WTC11 (cell line): ENCODE data around the gene TSSC4. TPM values are rescaled to one million over a fixed set of nuclear protein-coding genes. Genes with fewer than 3 reads are reported as not detected.

Experiments used
- ATAC-seq: fragments of 200-7000 bp; cut with Tn5 transposase; 2 replicates; pipeline ENCODE4 v1.10.0; 2021; ENCODE audit warnings: mild to moderate bottlenecking, moderate library complexity
- CTCF ChIA-PET: fragments of 300-600 bp; sonication (Branson Sonifier 250); formaldehyde crosslinking; loops from one replicate; lab custom pipeline; 2021; ENCODE audit warnings: antibody characterized with exemption; lab: Charles Lee
- POLR2A ChIA-PET: fragments of 350-600 bp; sonication (Branson Sonifier 250); formaldehyde crosslinking; loops from one replicate; lab custom pipeline; 2021; ENCODE audit warnings: antibody characterized with exemption; lab: Charles Lee
- DNase-seq: peaks from one replicate; pipeline ENCODE4 v3.0.0; 2021; ENCODE audit warnings: low spot score
- H3K27ac Mint-ChIP-seq: 2 replicates; pipeline ENCODE4 v1.8.0; 2021; ENCODE audit warnings: mixed read lengths
- H3K27me3 Mint-ChIP-seq: 2 replicates; pipeline ENCODE4 v1.8.0; 2021; ENCODE audit warnings: low read depth, mild to moderate bottlenecking, moderate library complexity, mixed read lengths
- H3K36me3 Mint-ChIP-seq: 2 replicates; pipeline ENCODE4 v1.8.0; 2021; ENCODE audit warnings: mixed read lengths
- H3K4me1 Mint-ChIP-seq: 2 replicates; pipeline ENCODE4 v1.8.0; 2022; ENCODE audit warnings: mixed read lengths
- H3K4me3 Mint-ChIP-seq: 2 replicates; pipeline ENCODE4 v1.8.0; 2021; ENCODE audit warnings: mild to moderate bottlenecking, moderate library complexity, mixed read lengths
- H3K9me3 Mint-ChIP-seq: 2 replicates; pipeline ENCODE4 v1.8.0; 2021; ENCODE audit warnings: mixed read lengths
- CBFB ChIP-seq: sonication (generic); formaldehyde crosslinking; IDR thresholded peaks from 2 replicates; pipeline ENCODE4 v1.8.1; 2022; ENCODE audit warnings: mild to moderate bottlenecking, low read depth, missing genetic modification reagents
- FOXK1 ChIP-seq: sonication (generic); formaldehyde crosslinking; IDR thresholded peaks from 2 replicates; pipeline ENCODE4 v1.8.0; 2022; ENCODE audit warnings: mild to moderate bottlenecking, moderate library complexity, missing genetic modification reagents
- FOXP1 ChIP-seq: sonication (generic); formaldehyde crosslinking; IDR thresholded peaks from 2 replicates; pipeline ENCODE4 v1.8.0; 2022; ENCODE audit warnings: missing genetic modification reagents, mild to moderate bottlenecking, moderate library complexity, borderline replicate concordance
- IRF2 ChIP-seq: sonication (generic); formaldehyde crosslinking; IDR thresholded peaks from 2 replicates; pipeline ENCODE4 v1.8.0; 2022; ENCODE audit warnings: low read depth, missing genetic modification reagents, borderline replicate concordance
- JAZF1 ChIP-seq: fragments of 250-450 bp; sonication (Bioruptor Pico); IDR thresholded peaks from 2 replicates; pipeline ENCODE4 v1.9.0; 2021; ENCODE audit warnings: moderate library complexity, mild to moderate bottlenecking, inconsistent platforms
- NFE2L1 ChIP-seq: sonication (generic); formaldehyde crosslinking; IDR thresholded peaks from 2 replicates; pipeline ENCODE4 v1.8.1; 2023; ENCODE audit warnings: missing genetic modification reagents
- NR1H2 ChIP-seq: sonication (generic); formaldehyde crosslinking; IDR thresholded peaks from 2 replicates; pipeline ENCODE4 v1.9.0; 2021; ENCODE audit warnings: mild to moderate bottlenecking, moderate library complexity, missing genetic modification reagents
- NR2C2 ChIP-seq: sonication (generic); formaldehyde crosslinking; IDR thresholded peaks from 2 replicates; pipeline ENCODE4 v1.8.0; 2022; ENCODE audit warnings: mild to moderate bottlenecking, missing genetic modification reagents
- PRRX2 ChIP-seq: fragments of 250-450 bp; sonication (Bioruptor Pico); IDR thresholded peaks from 2 replicates; pipeline ENCODE4 v1.8.0; 2021; ENCODE audit warnings: mild to moderate bottlenecking
- SMAD3 ChIP-seq: sonication (generic); formaldehyde crosslinking; IDR thresholded peaks from 2 replicates; pipeline ENCODE4 v1.8.0; 2022; ENCODE audit warnings: missing genetic modification reagents, mild to moderate bottlenecking, borderline replicate concordance
- TEAD4 ChIP-seq: sonication (generic); formaldehyde crosslinking; IDR thresholded peaks from 2 replicates; pipeline ENCODE4 v1.8.0; 2022; ENCODE audit warnings: mild to moderate bottlenecking, missing genetic modification reagents
- TP53 ChIP-seq: sonication (generic); formaldehyde crosslinking; IDR thresholded peaks from 2 replicates; pipeline ENCODE4 v1.8.1; 2023; ENCODE audit warnings: mild to moderate bottlenecking, missing genetic modification reagents
- ZNF138 ChIP-seq: sonication (generic); formaldehyde crosslinking; conservative IDR thresholded peaks from 2 replicates; pipeline ENCODE4 v1.8.1; 2022; ENCODE audit warnings: mild to moderate bottlenecking, moderate library complexity, missing genetic modification reagents
- ZNF232 ChIP-seq: sonication (generic); formaldehyde crosslinking; IDR thresholded peaks from 2 replicates; pipeline ENCODE4 v1.8.0; 2022; ENCODE audit warnings: mild to moderate bottlenecking, missing genetic modification reagents
- ZNF416 ChIP-seq: fragments of 250-450 bp; sonication (Bioruptor Pico); IDR thresholded peaks from 2 replicates; pipeline ENCODE4 v1.9.0; 2021; ENCODE audit warnings: mild to moderate bottlenecking, inconsistent platforms
- ZNF423 ChIP-seq: fragments of 250-450 bp; sonication (Bioruptor Pico); IDR thresholded peaks from 2 replicates; pipeline ENCODE4 v2.1.2; 2022; ENCODE audit warnings: mild to moderate bottlenecking, moderate library complexity
- ZNF671 ChIP-seq: fragments of 250-450 bp; sonication (Bioruptor Pico); IDR thresholded peaks from 2 replicates; pipeline ENCODE4 v1.8.0; 2021; ENCODE audit warnings: mild to moderate bottlenecking
- total RNA-seq: library from RNA; stranded (reverse); gene quantifications from 3 replicates; pipeline ENCODE4 v1.2.3, GENCODE V29; 2021
- TF ChIP-seq, protein P1 (sequence below): sonication (generic); formaldehyde crosslinking; IDR thresholded peaks from 2 replicates; pipeline ENCODE4 v1.8.1; 2022; ENCODE audit warnings: mild to moderate bottlenecking, missing genetic modification reagents, moderate library complexity, borderline replicate concordance
- TF ChIP-seq, protein P2 (sequence below): sonication (generic); formaldehyde crosslinking; IDR thresholded peaks from 2 replicates; pipeline ENCODE4 v1.8.1; 2022; ENCODE audit warnings: missing genetic modification reagents, borderline replicate concordance
- TF ChIP-seq, protein P3 (sequence below): sonication (generic); formaldehyde crosslinking; IDR thresholded peaks from 2 replicates; pipeline ENCODE4 v1.8.1; 2023; ENCODE audit warnings: mild to moderate bottlenecking, missing genetic modification reagents
- TF ChIP-seq, protein P4 (sequence below): fragments of 250-450 bp; sonication (Bioruptor Pico); IDR thresholded peaks from 2 replicates; pipeline ENCODE4 v1.8.0; 2021; ENCODE audit warnings: mild to moderate bottlenecking
- TF ChIP-seq, protein P5 (sequence below): fragments of 250-450 bp; sonication (Bioruptor Pico); IDR thresholded peaks from 2 replicates; pipeline ENCODE4 v1.9.0; 2021; ENCODE audit warnings: mild to moderate bottlenecking
- TF ChIP-seq, protein P6 (sequence below): fragments of 200-600 bp; IDR thresholded peaks from 2 replicates; pipeline ENCODE4 v1.8.0; 2022; ENCODE audit warnings: antibody characterized with exemption
- TF ChIP-seq, protein P7 (sequence below): sonication (generic); formaldehyde crosslinking; IDR thresholded peaks from 2 replicates; pipeline ENCODE4 v1.8.1; 2022; ENCODE audit warnings: mild to moderate bottlenecking, moderate library complexity, missing genetic modification reagents
- TF ChIP-seq, protein P8 (sequence below): sonication (generic); formaldehyde crosslinking; conservative IDR thresholded peaks from 2 replicates; pipeline ENCODE4 v1.8.1; 2022; ENCODE audit warnings: mild to moderate bottlenecking, missing genetic modification reagents

TSSC4 gene
- total RNA-seq, 1 experiment from 2014 or later = 41.4 TPM

DNA sequence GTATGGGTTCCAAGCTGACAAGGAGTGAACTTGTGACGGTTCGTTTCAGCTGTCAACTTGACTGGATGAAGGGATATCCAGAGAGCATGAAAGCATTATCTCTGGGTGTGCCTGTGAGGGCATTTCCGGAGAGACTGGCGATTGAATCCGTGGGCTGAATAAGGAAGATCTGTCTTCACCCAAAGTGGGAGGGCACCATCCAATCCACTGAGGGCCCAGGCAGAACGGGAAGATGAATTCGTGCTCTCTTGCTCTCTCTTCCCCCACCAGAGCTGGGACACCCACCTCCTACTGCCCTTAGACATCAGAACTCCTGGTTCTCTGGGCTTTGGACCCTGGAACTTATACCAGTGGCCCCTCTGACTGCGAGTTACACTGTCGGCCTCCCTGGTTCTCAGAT lies 39.0 kb upstream of the TSSC4 start (continued):
- TF ChIP-seq, protein P1, sequence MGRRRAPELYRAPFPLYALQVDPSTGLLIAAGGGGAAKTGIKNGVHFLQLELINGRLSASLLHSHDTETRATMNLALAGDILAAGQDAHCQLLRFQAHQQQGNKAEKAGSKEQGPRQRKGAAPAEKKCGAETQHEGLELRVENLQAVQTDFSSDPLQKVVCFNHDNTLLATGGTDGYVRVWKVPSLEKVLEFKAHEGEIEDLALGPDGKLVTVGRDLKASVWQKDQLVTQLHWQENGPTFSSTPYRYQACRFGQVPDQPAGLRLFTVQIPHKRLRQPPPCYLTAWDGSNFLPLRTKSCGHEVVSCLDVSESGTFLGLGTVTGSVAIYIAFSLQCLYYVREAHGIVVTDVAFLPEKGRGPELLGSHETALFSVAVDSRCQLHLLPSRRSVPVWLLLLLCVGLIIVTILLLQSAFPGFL (CRISPR knock-in tag) = no peak
- TF ChIP-seq ZNF671 (CRISPR knock-in tag) = no peak
- TF ChIP-seq, protein P2, sequence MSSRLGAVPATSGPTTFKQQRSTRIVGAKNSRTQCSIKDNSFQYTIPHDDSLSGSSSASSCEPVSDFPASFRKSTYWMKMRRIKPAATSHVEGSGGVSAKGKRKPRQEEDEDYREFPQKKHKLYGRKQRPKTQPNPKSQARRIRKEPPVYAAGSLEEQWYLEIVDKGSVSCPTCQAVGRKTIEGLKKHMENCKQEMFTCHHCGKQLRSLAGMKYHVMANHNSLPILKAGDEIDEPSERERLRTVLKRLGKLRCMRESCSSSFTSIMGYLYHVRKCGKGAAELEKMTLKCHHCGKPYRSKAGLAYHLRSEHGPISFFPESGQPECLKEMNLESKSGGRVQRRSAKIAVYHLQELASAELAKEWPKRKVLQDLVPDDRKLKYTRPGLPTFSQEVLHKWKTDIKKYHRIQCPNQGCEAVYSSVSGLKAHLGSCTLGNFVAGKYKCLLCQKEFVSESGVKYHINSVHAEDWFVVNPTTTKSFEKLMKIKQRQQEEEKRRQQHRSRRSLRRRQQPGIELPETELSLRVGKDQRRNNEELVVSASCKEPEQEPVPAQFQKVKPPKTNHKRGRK (CRISPR knock-in tag) = no peak

DNA sequence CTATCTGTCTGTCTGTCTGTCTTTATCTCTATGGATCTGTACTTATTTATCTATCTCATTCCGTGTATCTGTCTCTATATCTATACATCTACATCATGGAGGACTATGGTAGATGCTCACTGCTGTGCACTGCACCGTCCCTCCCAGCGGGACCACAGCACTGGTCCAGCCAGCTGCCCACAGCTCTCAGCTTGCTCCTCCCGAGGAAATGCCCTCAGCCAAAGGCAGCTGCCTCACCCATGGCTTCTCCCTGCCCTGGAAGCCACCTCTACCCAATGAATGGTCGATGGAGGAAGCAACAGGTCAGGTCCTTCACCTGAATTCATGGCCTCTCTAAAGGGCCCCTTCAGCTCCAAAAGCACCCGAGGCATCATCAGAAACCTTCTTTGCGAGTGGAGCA lies 38.1 kb upstream of the TSSC4 start:
- no peak for ATAC-seq
- DNase-seq = no peak
- Mint-ChIP-seq H3K36me3 (no peaks in the 10 kb centered on the region), H3K4me3 (no peak overlapping the region), H3K27ac (no peak overlapping the region), H3K9me3 (no peaks in the 10 kb centered on the region), H3K4me1 (no peaks in the 10 kb centered on the region), H3K27me3 (peaks cover 14% of the 10 kb centered on the region)
- ChIA-PET CTCF (interaction anchor here (0.8 to 1.2 kb wide), 2 partner anchors 15 to 58 kb away, joined by 3 to 8 read pairs; partner anchors contain the start of gene CD81), POLR2A (no interaction called here)
- TF ChIP-seq FOXK1 (CRISPR knock-in tag) = no peak
- TF ChIP-seq IRF2 (CRISPR knock-in tag) = no peak

DNA sequence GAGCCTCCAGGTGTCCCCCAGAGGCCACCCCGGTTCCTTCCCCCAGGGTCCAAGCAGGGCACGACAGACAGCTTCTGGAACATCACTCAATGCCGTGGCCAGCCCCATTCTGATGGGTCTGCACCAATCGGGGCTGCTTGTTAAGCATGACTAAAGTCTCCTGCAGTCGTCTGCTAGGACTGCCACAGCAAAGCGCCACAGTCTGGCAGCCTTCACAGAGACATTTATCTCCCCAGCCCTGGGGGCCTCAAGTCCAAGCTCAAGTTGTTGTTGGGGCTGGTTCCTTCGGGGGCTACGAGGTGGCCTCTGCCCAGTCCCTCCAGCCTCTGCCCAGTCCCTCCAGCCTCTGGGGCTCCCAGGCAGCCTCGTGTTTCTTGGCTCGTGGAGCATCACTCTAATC lies 37.4 kb upstream of the TSSC4 start:
- H3K4me1 Mint-ChIP-seq = no peaks in the 10 kb centered on the region
- ATAC-seq (no peak), DNase-seq (no peak)
- CTCF ChIA-PET = interaction anchor here (0.8 to 1.2 kb wide), 3 partner anchors 14 to 58 kb away, joined by 3 to 8 read pairs (median 4); partner anchors contain the start of gene CD81
- no peaks in the 10 kb centered on the region for H3K9me3 Mint-ChIP-seq
- no peaks in the 10 kb centered on the region for H3K36me3 Mint-ChIP-seq
- peaks cover 14% of the 10 kb centered on the region for H3K27me3 Mint-ChIP-seq
- POLR2A ChIA-PET = no interaction called here
- no peak overlapping the region for H3K4me3 Mint-ChIP-seq
- no peak overlapping the region for H3K27ac Mint-ChIP-seq
- no peak for TF ChIP-seq ZNF232 (CRISPR knock-in tag)
- TF ChIP-seq ZNF138 (CRISPR knock-in tag) = no peak
- TF ChIP-seq TEAD4 (CRISPR knock-in tag) = no peak
- no peak for TF ChIP-seq JAZF1 (CRISPR knock-in tag)
- no peak for TF ChIP-seq NR2C2 (CRISPR knock-in tag)
- TF ChIP-seq ZNF416 (CRISPR knock-in tag) = no peak
- TF ChIP-seq SMAD3 (CRISPR knock-in tag) = no peak
- no peak for TF ChIP-seq ZNF423 (CRISPR knock-in tag)
- no peak for TF ChIP-seq PRRX2 (CRISPR knock-in tag)
- TF ChIP-seq, protein P3, sequence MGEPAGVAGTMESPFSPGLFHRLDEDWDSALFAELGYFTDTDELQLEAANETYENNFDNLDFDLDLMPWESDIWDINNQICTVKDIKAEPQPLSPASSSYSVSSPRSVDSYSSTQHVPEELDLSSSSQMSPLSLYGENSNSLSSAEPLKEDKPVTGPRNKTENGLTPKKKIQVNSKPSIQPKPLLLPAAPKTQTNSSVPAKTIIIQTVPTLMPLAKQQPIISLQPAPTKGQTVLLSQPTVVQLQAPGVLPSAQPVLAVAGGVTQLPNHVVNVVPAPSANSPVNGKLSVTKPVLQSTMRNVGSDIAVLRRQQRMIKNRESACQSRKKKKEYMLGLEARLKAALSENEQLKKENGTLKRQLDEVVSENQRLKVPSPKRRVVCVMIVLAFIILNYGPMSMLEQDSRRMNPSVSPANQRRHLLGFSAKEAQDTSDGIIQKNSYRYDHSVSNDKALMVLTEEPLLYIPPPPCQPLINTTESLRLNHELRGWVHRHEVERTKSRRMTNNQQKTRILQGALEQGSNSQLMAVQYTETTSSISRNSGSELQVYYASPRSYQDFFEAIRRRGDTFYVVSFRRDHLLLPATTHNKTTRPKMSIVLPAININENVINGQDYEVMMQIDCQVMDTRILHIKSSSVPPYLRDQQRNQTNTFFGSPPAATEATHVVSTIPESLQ (CRISPR knock-in tag) = no peak
- TF ChIP-seq FOXP1 (CRISPR knock-in tag) = no peak
- TF ChIP-seq, protein P4, sequence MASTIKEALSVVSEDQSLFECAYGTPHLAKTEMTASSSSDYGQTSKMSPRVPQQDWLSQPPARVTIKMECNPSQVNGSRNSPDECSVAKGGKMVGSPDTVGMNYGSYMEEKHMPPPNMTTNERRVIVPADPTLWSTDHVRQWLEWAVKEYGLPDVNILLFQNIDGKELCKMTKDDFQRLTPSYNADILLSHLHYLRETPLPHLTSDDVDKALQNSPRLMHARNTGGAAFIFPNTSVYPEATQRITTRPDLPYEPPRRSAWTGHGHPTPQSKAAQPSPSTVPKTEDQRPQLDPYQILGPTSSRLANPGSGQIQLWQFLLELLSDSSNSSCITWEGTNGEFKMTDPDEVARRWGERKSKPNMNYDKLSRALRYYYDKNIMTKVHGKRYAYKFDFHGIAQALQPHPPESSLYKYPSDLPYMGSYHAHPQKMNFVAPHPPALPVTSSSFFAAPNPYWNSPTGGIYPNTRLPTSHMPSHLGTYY (CRISPR knock-in tag) = no peak
- TF ChIP-seq CBFB = no peak
- no peak for TF ChIP-seq TP53 (CRISPR knock-in tag)
- TF ChIP-seq, protein P5, sequence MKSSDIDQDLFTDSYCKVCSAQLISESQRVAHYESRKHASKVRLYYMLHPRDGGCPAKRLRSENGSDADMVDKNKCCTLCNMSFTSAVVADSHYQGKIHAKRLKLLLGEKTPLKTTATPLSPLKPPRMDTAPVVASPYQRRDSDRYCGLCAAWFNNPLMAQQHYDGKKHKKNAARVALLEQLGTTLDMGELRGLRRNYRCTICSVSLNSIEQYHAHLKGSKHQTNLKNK (CRISPR knock-in tag) = no peak
- no peak for TF ChIP-seq NFE2L1 (CRISPR knock-in tag)
- TF ChIP-seq, protein P6, sequence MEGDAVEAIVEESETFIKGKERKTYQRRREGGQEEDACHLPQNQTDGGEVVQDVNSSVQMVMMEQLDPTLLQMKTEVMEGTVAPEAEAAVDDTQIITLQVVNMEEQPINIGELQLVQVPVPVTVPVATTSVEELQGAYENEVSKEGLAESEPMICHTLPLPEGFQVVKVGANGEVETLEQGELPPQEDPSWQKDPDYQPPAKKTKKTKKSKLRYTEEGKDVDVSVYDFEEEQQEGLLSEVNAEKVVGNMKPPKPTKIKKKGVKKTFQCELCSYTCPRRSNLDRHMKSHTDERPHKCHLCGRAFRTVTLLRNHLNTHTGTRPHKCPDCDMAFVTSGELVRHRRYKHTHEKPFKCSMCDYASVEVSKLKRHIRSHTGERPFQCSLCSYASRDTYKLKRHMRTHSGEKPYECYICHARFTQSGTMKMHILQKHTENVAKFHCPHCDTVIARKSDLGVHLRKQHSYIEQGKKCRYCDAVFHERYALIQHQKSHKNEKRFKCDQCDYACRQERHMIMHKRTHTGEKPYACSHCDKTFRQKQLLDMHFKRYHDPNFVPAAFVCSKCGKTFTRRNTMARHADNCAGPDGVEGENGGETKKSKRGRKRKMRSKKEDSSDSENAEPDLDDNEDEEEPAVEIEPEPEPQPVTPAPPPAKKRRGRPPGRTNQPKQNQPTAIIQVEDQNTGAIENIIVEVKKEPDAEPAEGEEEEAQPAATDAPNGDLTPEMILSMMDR = no peak
- no peak for TF ChIP-seq NR1H2 (CRISPR knock-in tag)
- TF ChIP-seq, protein P7, sequence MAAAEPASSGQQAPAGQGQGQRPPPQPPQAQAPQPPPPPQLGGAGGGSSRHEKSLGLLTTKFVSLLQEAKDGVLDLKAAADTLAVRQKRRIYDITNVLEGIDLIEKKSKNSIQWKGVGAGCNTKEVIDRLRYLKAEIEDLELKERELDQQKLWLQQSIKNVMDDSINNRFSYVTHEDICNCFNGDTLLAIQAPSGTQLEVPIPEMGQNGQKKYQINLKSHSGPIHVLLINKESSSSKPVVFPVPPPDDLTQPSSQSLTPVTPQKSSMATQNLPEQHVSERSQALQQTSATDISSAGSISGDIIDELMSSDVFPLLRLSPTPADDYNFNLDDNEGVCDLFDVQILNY (CRISPR knock-in tag) = no peak
- TF ChIP-seq, protein P8, sequence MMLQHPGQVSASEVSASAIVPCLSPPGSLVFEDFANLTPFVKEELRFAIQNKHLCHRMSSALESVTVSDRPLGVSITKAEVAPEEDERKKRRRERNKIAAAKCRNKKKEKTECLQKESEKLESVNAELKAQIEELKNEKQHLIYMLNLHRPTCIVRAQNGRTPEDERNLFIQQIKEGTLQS (CRISPR knock-in tag) = no peak
